ENCODE results near the gene EPN1. TPM values are rescaled to one million over a fixed set of nuclear protein-coding genes. Genes with fewer than 3 reads are reported as not detected.
A peak's percentile ranks its signal among the peaks of the same experiment; 100 is the strongest.

The EPN1 gene
- total and polyA plus RNA-seq, 8 donors, result 67.7 to 120 (median 95.1) TPM

DNA sequence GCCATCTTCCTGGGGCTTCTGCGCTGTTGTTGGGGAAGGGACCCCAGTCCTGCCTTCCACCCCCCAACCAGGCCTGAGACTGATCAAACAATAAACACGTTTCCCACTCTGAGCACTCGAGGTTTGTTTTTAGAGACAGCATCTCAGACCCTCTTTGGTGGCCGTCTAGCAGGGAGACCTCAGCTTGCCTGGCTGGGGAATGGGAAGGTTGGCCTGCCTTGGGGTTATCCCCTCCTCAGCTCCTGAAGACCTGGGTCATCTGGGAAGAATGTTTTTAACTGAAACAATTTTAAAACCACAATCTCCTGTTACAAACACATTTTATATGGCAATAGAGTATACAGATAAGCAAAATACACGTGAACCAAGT lies 29.5 kb upstream of the EPN1 start:
- Histone ChIP-seq H3K27me3 (peaks cover 0 to 13% of the 10 kb centered on the region in 2 donors), H3K4me1 (peaks cover 15 to 76% of the 10 kb centered on the region in 2 donors), H3K9me3 (no peaks in the 10 kb centered on the region), H3K36me3 (peaks cover 0 to 12% of the 10 kb centered on the region in 2 donors), H3K4me3 (no peak overlapping the region), H3K27ac (no peak overlapping the region)
- no peak for ATAC-seq
- no peak for DNase-seq
- TF ChIP-seq, protein P1, sequence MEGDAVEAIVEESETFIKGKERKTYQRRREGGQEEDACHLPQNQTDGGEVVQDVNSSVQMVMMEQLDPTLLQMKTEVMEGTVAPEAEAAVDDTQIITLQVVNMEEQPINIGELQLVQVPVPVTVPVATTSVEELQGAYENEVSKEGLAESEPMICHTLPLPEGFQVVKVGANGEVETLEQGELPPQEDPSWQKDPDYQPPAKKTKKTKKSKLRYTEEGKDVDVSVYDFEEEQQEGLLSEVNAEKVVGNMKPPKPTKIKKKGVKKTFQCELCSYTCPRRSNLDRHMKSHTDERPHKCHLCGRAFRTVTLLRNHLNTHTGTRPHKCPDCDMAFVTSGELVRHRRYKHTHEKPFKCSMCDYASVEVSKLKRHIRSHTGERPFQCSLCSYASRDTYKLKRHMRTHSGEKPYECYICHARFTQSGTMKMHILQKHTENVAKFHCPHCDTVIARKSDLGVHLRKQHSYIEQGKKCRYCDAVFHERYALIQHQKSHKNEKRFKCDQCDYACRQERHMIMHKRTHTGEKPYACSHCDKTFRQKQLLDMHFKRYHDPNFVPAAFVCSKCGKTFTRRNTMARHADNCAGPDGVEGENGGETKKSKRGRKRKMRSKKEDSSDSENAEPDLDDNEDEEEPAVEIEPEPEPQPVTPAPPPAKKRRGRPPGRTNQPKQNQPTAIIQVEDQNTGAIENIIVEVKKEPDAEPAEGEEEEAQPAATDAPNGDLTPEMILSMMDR (IDR thresholded peaks at IDR 0.05), result no peak
- intact Hi-C loops (cut with DNase I), result no loop called here

DNA sequence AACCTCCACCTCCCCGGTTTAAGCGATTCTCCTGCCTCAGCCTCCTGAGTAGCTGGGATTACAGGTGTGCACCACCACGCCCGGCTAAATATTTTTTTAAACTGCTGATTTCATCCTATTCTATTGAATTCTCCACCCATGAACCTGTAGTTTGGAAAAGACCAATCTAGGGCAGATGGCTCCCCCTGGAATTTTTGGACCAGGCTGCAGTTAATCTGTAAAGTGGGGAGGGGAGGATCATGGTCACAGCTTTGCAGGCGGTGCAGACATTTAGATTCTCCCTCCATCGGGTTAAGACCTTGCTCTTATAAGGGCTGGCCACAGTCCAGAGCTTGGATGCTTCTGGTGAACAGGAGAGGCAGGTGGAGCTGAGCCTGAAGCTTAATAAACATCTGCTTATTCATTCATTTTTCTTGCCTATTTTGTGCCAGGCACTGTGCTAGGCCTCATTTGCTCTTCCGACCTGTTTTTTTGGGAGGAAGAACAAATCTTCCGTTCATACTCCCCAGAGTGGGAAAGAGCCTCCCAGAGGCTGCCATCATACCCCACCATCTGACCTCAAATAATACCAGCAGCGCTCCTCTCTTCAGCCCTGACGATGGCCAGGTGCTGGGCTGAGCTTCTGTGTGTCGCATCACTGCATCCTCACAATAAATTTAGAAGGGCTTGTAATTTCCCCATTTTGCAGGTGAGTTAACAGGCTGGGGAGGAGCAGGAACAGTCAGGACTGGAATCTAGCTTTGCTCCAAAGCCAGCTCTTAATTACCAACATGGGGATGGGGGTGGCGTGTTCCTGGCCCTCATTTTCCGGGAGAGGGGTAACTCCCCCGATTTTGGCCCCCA lies 27.9 kb upstream of the EPN1 start:
- Histone ChIP-seq H3K27ac (peak overlapping the region; percentile 65 to 70), H3K36me3 (peaks cover 0 to 16% of the 10 kb centered on the region in 2 donors), H3K4me3 (peak overlapping the region; percentile 67 to 79), H3K4me1 (peaks cover 14 to 63% of the 10 kb centered on the region in 2 donors), H3K27me3 (peaks cover 0 to 9% of the 10 kb centered on the region in 2 donors), H3K9me3 (no peaks in the 10 kb centered on the region)
- peak in 1 of 4 donors; percentile 29 for DNase-seq
- ATAC-seq, result no peak
- intact Hi-C loops (cut with DNase I), result no loop called here
- TF ChIP-seq, protein P1 (IDR thresholded peaks at IDR 0.05), result no peak

GRCh38 chr19:55647732-55648584 lies 27.1 kb upstream of the EPN1 start, which contains the start of gene CCDC106:
CCDC106 (plus strand) TSS chr19:55648212; CDS start chr19:55649047, 835 bp downstream.
- Histone ChIP-seq H3K4me1 (peaks cover 14 to 56% of the 10 kb centered on the region in 2 donors), H3K27ac (peak within 1 kb of the TSS; percentile 65 to 70), H3K9me3 (no peaks in the 10 kb centered on the region), H3K27me3 (peaks cover 0 to under 1% of the 10 kb centered on the region in 2 donors), H3K36me3 (peaks cover 0 to 22% of the 10 kb centered on the region in 2 donors), H3K4me3 (peak within 1 kb of the TSS; percentile 67 to 79)
- peak; percentile 66 for ATAC-seq
- peak in 3 of 4 donors; percentile 80 to 85 (median 81) for DNase-seq
- TF ChIP-seq, protein P1 (IDR thresholded peaks at IDR 0.05), result no peak
- intact Hi-C loops (cut with DNase I), result no loop called here

DNA sequence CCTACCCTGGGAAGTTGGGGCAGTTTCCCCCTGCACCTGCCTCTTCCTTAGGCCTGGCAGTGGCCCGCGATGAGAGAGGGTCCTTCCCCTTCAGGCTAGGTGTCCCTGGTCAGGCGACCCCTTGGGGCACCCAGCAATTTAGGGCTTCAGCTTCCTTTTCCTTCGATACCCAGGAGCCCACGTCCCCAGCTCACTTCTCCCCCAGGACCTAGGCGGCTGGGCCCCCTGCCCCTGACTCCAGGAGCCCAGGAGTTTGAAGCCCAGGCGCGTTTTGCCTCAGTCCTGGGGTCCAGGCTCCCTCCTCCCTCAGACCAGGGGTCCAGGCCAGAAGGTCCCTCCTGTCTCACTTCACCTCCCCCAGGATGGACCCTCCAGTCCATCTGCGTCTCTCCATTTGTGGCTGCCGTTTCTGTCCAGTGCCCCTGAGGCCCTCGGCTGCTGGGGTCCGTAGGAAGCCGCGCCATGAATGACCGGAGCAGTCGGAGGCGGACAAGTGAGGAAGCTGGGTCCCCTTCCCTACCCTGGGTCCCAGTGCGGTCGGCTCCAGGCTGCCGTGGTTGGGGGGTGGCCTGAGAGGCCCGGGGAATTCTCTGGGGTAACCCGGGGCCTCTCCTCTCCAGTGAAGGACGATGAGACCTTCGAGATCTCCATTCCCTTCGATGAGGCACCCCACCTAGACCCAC lies 26.3 kb upstream of the EPN1 start:
- TF ChIP-seq, protein P1 (IDR thresholded peaks at IDR 0.05), result no peak
- Histone ChIP-seq H3K27me3 (no peaks in the 10 kb centered on the region), H3K9me3 (no peaks in the 10 kb centered on the region), H3K36me3 (peaks cover 0 to 22% of the 10 kb centered on the region in 2 donors), H3K27ac (peak overlapping the region; percentile 65 to 70), H3K4me1 (peaks cover 14 to 58% of the 10 kb centered on the region in 2 donors), H3K4me3 (peak overlapping the region; percentile 67 to 79)
- intact Hi-C loops (cut with DNase I), result no loop called here
- ATAC-seq (no peak), DNase-seq (peak in 1 of 4 donors; percentile 72)

Data from left lung (tissue), 10 donors.